Measurements from ENCODE around the gene ZNF665.
A peak's percentile ranks its signal among the peaks of the same experiment; 100 is the strongest.
"Not testable (repeated sequence)": the region's sequence is repeated elsewhere in the genome, so short reads cannot be mapped to it uniquely, and the experiment has no call there.

ZNF665 gene

DNA sequence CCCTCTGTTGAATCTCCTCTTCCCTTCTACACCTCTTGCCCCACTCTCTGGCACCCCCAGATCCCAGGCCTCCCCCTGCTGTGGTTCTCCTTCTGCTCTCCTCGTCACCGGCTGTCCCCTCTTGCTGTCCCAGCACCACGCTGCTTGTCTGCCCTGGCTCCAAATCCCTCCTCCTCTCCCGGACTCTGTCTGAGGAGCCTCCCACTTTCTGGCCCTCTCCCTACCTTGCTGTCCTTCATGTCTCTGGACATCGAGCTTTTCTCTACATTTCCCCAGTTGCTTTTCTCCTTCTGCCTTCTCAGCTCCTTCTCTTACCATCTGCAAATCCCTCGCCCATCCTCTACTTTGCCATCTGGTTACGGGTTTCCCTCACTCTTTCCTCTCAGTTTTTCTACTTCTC is 35.5 kb downstream of the ZNF665 start:
- DNase-seq (ENCODE audit: low spot score) = peak; percentile 34

- DNase-seq (ENCODE audit: low spot score) = no peak
Observed at GRCh38 chr19:53156850-53157249, 36.3 kb downstream of the ZNF665 start.

GRCh38 chr19:53147645-53148044 is 45.5 kb downstream of the ZNF665 start:
- no peak for DNase-seq (ENCODE audit: low spot score)

DNA sequence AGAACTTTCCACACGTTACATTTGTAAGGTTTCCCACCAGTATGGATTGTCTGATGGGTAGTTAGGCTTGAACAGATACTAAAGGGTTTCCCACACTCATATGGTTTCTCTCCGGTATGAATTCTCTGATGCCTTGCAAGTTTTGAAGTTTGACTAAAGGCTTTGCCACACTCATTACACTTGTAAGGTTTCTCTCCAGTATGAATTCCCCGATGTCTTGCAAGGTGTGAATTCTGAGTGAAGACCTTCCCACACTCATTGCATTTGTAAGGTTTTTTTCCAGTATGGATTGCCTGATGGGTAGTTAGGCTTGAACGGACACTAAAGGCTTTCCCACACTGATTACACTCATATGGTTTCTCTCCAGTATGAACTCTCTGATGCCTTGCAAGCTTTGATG is 52.8 kb downstream of the ZNF665 start:
- no peak for DNase-seq (ENCODE audit: low spot score)

- no peak for DNase-seq (ENCODE audit: low spot score)
Observed at GRCh38 chr19:53136432-53136831, 56.7 kb downstream of the ZNF665 start.

GRCh38 chr19:53132141-53132991 is 60.8 kb downstream of the ZNF665 start, which contains the start of gene ZNF415:
Gene ZNF415 (minus strand): TSS chr19:53132910. CDS start chr19:53122676, 10,234 bp downstream.
- peak; percentile 93 for DNase-seq (ENCODE audit: low spot score)

DNA sequence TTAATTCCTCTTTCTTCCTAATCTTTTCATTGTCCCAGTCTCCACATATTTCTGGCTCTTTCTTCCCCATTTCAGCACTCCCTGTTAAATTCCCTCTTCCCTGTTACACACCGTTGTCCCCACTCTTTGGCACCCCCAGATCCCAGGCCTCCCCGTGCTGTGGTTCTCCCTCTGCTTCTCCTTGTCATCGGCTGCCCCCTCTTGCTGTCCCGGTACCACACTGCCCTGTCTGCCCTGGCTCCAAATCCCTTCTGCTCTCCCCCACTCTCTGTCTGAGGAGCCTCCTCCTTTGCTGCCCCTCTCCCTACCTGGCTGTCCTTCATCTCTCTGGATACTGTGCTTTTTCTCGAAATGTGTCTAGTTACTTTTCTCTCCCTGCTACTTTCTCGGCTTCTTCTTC is 61.4 kb downstream of the ZNF665 start:
- DNase-seq (ENCODE audit: low spot score) = no peak

DNA sequence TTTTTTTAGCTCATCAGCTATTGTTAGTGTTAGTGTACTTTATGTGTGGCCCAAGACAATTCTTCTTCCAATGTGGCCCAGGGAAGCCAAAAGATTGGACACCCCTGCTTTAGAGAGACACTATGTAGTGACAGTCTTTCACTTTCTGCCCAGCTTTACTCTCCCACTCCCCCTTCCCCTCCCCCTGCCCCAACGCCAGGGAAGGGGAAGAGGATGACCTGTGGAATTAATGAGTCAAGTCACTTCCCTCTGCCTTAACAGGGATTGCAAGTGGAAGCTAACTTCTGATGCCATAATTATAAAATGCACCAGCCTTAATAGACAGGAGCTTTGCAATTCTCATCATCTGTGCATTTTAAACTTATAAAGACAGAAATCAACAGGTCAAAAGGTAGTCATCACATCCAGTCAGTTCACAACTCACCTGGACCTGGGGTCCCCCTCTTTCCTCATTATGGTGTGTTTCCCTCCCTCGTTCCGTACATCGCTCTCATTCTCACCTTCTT is 62.0 kb downstream of the ZNF665 start:
- no peak for DNase-seq (ENCODE audit: low spot score)

- DNase-seq (ENCODE audit: low spot score) = no peak
Observed at GRCh38 chr19:53130506-53130905, 62.7 kb downstream of the ZNF665 start.

- not testable (repeated sequence) for DNase-seq (ENCODE audit: low spot score)
Observed at GRCh38 chr19:53126733-53127526, 66.2 kb downstream of the ZNF665 start.

GRCh38 chr19:53123400-53123799 is 69.8 kb downstream of the ZNF665 start:
- no peak for DNase-seq (ENCODE audit: low spot score)

Data from D341Med (cell line).